HG02759 (cell line): ENCODE data around the gene PLXNC1.

ENCODE experiments used
- ATAC-seq: cut with Tn5 transposase; IDR thresholded peaks from one replicate; pipeline ENCODE4 v1.9.1; 2021; ENCODE audit warnings: mild to moderate bottlenecking, moderate library complexity; ENCODE audit not compliant: unreplicated experiment

Gene PLXNC1

GRCh38 chr12:94326727-94327126 is 178.3 kb downstream of the PLXNC1 start:
- ATAC-seq = no peak

GRCh38 chr12:94327809-94328208 is 179.4 kb downstream of the PLXNC1 start:
- ATAC-seq = no peak

GRCh38 chr12:94329366-94329765 is 181.0 kb downstream of the PLXNC1 start:
- ATAC-seq = no peak

GRCh38 chr12:94333396-94333795 is 185.0 kb downstream of the PLXNC1 start:
- ATAC-seq = no peak

GRCh38 chr12:94336211-94336925 is 188.0 kb downstream of the PLXNC1 start:
- ATAC-seq = no peak

GRCh38 chr12:94338006-94338794 is 189.8 kb downstream of the PLXNC1 start:
- no peak for ATAC-seq

- ATAC-seq = no peak
These were observed 192.2 kb downstream of the PLXNC1 start for GRCh38 chr12:94340573-94340972.

- no peak for ATAC-seq
These were observed 204.8 kb downstream of the PLXNC1 start for GRCh38 chr12:94353130-94353529.
